Measurements from ENCODE around the gene WHAMM.
"Not testable (repeated sequence)": the region's sequence is repeated elsewhere in the genome, so short reads cannot be mapped to it uniquely, and the experiment has no call there.

Gene WHAMM

DNA sequence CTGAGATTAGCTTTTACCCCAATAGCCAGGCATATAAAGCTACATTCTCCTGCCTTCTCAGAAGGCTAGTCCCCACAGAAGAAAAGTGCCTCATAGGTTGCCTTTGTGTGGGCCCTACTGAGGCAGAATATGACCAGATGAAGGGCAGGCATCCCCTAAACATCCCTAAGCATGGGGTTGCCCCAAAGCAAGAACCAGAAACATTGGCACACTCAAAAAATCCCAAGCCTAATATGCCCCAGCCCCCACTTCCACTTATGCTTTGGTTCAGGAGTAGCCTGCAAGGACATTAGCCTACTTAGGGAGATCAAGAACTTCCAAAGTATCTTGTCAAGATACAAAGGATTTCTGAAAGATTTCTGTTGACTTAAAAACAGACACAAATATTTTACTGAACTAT is 29.7 kb downstream of the WHAMM start:
- DNase-seq (ENCODE audit: low read depth): no peak

DNA sequence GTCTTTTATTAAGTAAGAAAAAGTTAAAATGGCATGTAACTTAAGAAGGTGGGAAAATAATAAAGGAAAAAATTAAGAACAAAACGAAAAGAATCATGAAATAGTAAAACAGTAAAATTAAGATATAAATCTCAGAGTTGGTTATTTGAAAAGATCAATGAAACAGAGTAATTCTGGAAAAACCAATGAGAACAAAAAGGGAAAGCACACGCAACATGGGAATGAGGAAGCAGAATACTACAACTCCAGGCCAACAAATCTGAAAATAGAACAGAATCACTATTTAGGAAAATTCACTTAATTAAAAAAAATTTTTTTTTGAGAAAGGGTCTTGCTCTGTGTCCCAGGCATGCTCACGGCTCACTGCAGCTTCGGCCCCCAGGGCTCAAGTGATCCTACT is 30.7 kb downstream of the WHAMM start:
- DNase-seq (ENCODE audit: low read depth): no peak

DNA sequence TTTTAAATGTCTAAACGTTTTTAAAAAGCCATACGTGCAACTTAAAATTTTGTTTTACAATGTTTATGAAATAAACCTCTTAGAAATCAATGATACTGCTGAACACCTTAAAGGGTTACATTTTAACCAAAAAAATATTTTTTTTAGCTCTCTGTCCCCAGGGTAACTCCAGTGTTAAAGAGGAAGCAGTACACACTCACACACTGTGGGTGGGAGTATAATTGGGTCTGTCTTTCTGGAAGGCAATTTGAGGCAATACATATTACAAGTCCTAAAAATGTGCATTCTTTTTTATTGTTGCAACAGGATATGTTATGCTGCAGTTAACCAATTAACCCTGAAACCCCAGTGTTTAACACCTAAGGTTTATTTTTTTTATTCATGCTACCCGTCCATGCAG is 34.1 kb downstream of the WHAMM start:
- no peak for DNase-seq (ENCODE audit: low read depth)

DNA sequence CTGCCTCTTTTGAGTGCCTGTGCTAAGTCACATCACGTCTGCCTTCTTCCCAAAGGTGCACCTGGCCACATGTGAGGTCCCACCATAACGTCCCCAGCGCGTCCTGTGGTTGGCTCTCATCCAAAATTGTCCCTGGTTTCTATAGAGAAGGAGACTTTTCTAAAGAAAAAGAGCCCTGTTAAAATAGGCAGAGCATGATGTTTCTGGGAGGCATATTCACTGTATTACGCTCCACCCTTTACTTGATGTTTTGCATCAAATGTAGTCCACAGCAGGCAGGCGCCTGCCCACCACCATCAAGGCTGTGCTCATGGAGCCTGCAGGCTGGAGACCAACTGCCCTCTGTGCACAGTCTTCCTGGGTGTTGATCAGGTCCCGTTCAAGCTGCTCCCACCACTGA is 36.3 kb downstream of the WHAMM start:
- DNase-seq (ENCODE audit: low read depth): no peak

DNA sequence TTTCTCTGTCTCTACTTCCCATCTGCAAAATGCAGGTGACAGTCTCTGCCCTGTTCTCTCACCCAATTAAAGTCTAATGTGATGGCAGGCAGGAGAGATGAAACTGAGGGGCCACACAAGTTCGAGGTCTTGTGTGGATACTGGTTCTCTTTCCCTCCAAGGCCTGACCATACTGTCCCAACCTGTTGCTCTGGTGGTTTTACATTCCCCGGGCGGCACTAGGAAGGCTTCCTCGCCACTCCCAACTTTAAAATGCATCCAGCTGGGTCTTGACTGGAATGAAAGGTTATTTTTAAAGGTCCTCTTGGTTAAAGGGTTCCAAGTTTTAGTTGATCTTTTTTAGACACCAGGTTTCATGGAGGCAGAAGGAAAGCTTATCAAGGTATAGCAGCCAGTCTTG is 37.2 kb downstream of the WHAMM start:
- no peak for DNase-seq (ENCODE audit: low read depth)

DNA sequence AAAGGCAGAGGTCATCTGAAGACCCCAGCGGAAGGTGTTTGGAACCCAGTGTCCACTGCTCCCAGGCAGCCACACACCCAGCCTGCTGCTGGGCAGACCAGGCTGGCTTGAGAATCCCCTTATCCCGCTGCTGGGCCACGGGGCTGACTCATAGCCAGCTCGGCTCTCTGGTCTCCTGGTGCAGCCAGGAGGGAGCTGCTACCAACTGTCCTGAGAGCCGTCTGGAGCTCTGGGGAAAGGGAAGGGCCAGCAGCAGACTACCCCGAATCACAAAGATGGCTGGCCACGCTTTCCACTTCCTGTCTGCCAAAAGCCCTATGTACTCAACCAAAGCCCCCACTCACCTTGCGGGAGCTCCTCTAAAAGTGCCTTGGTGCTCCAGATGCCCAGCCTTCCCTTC is 38.3 kb downstream of the WHAMM start:
- DNase-seq (ENCODE audit: low read depth): no peak

DNA sequence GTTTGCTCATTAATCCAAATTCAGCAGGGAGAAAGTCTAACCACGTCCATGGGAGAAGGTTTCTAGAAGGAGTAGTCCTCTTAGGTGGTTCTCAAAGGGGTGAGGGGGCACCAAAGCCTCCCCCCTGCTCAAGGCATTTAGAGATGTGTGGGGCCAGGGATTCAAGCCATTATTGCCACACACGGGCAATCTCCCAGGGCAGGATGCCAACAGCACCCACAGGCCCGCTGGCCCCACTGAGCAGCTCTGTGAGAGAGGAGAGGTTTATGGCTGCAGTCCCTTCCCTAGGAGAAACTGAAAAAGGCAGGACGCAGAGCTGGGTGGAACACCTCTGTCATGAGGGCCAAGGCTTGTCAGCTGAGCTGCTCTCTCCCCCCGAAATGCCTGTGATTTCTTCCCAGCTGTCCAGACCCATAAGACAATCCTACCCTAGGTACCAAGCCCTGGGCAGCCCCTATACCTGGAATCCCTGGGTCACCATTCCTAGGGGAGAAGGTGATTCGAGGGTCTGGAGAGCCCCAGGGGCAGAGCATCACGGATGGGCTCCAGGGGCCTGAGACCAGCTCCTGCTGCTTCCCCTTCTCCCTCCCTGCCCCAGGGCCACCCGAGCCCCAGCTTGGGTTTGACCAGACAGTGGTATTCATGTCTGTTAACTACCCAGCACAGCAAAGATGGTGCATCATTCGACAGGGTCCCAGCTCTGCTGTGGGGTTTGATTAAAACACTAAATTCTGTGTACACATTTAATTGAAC is 39.0 kb downstream of the WHAMM start:
- DNase-seq (ENCODE audit: low read depth): no peak

DNA sequence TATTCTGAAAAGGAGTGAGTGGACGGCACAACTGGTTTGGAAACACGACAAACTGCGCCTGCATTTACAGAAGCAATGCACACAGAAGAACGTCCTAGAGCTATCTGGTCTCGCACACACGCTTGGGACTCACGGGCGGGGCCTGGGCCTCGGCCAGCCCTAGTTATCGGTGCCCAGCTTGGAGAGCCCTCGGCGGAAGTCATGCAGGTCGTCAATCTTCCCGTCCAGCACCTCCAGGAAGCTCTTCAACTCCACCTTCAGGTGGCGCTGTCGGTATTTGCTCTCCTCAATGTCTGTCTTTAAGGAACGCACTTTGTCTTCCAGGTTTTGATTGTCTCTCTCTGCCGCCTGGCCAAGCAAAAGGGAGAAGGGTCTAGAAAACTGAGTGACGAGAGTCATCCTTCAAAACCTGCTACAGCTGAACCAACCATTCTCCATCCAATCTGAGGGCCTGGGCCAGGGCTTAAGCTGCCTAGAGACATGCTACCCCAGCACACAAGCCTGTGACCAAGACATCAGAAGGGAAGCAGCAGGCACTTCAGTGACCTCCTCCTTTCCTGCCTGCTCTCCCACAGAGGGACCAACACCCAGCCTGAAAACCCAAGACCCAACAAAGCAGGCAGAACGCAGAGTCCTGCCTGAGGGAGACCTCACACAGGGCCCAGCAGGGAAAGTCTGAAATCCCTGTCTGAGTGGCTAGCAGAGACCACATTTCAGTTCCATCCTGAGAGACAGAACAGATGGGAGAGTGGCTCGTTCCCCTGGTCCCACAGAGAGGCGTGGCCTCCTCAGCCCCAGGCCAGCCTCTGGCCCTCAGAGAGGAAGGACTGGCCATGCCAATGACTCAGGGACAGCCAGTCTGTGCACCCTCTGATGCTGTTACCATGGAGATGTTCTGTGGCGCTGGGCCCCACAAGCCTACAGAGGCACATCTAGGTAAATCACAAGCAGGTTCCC is 40.4 kb downstream of the WHAMM start:
- peak; percentile 72 for DNase-seq (ENCODE audit: low read depth)

DNA sequence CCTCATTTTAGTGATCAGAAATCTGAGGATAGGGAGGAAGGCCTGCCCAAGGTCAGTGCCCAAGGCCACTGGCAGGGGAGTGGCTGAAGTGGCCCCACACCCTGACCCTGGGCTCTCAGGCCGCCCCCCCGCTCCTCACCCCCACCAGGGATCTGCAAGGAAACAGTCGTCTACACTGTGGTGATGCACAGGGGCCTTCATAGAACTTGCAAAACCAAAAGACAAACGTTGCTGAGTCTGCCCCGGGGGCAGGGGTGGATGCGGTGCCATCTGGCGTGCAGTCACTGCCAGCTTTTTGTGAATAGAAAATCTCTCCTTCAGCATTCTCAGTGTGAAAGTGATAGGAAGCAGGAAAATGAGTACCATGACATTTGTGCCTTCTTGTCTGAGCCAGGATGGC is 41.3 kb downstream of the WHAMM start:
- DNase-seq (ENCODE audit: low read depth): no peak

DNA sequence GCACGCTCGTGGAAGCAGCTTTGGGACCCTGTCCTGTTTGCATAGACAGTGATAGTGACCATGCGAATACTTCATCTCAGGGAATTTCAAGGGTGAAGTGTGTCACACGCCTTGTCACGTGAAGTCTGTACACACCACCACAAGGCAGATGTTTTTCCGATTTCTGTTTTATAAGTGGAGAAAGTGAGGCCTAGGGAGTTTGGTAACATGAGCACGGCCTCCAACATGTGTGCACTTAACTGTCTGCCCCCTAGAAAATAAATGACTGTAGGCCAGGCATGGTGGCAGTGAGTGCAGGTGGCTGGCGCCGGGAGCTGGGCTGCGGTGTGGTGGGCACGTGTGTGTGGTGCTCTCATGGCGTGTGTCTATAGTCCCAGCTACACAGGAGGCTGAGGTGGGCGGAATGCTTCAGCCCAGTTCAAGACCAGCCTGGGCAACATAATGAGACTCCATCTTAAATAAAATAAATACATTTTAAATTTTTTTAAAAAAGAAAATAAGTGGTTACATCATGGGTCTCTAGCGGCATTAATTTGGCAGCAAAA is 42.0 kb downstream of the WHAMM start:
- no peak for DNase-seq (ENCODE audit: low read depth)

DNA sequence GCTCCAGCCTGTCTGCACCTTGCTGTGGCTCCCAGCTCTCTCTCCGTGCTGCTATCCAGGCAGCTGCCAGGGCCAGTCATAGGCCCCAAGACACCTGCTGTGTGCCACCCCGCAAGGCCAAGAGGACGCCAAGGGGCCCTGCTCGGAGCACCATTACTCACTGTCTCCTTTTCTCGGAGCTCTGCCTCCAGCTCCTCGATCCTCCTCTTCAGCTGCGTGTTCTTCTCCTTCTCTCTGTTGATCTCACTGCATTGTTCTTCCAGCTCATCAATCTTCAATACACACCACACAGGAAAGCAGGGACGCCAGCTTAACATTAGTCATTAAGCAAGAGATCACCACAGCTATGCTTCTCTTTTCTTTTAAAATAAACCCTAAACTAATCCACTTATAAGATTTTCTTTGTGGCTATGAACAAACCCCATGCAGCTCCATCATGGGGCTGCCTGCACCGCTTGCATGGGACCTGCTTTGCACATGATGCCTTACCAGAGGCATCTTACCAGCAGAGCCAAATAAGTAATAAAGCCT is 42.6 kb downstream of the WHAMM start:
- DNase-seq (ENCODE audit: low read depth): no peak

DNA sequence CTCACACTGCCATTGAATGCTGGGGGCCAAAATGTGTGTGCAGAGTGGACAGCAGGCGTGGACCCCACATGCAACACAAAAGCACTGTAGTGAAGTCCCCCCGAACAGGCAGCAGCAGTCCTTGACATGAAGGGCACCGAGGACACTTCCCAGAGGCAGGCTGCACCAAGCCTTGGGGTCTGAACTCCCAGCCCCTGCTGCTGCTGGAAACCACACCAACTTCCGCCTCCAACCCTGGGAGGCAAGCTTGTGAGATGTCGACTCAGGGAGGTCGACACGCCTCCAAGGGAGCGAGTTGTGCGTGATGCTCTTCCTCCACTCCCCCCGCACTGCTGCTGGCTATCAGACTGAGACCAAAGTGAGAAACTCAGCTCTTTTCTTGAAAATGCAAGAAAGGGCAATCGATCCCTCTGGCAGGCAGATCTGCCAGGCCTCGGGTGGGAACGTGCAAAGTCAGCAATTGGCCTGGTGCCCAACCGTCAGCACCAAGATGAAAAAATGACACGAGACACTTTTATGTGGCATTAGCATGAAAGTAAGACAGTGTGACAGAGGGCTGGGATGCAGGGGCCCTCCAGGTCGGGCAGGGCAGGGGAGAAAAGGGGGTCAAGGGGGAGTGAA is 43.6 kb downstream of the WHAMM start:
- DNase-seq (ENCODE audit: low read depth): no peak

DNA sequence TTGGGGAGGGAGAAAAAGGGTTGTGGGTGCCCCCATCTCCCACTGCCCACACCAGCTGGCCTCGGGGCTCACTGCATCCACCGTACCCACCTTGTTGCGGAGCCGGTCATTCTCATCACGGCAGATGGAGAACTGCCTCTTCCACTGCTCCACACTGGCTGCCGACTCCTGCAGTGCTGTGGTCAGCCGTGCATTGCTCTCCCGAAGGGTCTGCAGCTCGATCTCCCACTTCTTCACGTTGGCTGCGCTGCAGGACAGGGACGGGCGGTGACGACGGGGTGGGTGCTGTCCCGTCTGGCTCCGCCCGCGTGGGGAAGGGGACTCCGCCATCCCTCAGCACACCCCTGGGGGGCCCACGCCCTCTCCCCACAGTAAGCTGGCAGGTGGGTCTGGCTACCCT is 45.1 kb downstream of the WHAMM start:
- DNase-seq (ENCODE audit: low read depth): no peak

DNA sequence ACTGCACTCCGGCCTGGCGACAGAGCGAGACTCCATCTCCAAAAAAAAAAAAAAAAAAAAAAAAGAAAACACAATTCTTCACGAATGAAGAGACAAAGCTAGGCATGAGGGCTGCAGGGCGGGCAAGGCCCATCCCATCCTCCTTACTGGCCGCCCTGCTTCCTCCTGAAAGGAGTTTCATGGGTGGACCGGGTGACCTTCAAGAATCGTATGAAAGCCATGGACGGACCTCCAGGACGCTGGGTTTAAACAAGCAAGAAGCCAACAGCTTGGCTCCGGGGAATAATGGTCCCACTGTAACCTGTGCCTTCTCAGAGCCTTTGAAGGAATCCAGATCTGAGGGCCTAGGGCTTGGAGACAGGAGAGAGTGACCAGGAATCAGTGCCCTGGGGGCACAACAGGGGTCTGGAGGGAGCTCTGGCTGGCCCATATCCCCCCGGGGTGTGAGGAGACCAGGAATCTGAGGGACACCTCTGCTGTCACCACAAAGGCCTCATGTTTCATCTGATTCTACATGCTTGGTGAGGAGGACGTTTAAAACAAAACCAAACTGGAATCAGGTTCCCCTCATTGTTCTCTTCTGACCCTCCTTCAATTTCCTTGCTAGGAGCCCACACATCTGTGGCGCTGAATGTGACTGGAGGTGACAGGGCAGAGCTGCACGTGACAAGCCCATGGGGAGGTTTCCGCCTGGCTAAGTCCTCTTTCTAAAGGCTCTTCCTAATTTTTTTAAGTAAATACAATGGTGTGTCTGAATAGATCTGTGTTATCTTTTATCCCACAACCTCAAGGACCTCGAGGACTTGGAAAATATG is 46.1 kb downstream of the WHAMM start:
- no peak for DNase-seq (ENCODE audit: low read depth)

DNA sequence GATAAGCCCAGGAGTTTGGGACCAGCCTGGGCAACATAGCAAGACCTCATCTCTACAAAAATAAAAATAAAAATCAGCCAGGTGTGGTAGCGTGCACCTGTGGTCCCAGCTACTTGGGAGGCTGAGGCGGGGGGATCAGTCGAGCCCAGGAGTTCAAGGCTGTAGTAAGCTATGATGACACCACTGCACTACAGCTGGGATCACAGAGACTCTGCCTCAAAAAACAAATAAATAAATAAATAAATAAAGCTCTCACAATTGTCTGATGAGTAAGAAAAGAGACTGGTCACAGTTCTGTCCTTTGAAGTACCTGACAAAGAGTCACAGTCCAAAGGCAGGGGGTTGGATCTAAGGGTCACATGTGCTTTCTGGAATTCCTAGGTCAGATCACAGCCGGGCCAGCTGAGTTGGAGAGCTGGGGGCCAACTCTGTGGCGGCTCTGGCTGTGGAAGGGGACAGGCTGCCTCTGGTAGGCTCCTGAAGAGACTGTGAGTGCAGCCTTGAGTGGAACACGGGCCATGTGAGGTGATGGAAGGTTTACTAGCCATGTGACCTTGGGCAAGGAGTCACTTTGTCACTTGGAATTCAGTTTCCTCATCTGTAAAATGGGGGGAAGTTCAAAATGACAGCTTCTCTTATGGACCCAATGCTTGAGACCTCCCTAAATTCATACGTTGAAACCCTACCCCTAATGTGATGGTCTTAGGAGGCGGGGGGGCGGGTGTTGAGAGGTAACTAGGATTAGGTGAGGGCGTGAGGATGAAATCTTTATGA is 47.2 kb downstream of the WHAMM start:
- DNase-seq (ENCODE audit: low read depth): no peak

DNA sequence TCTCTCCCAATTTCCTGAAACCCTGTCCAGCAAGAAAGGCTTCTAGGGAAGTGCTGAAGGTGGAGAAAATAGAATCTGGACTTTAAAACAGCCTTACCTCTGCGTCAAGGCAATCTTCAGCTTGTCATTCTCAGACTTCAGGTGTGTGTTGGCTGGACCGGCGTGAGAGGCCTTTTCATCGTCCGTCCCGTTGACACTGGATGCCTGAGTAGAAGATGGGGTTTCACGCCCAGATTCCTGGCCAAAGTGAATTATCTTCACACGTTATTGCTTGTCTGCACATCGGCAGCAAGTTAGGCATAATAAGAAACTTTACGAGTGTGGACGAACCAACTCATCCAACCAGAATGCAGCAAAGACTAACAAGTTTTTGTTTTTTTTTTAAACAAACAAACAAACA is 49.5 kb downstream of the WHAMM start:
- no peak for DNase-seq (ENCODE audit: low read depth)

DNA sequence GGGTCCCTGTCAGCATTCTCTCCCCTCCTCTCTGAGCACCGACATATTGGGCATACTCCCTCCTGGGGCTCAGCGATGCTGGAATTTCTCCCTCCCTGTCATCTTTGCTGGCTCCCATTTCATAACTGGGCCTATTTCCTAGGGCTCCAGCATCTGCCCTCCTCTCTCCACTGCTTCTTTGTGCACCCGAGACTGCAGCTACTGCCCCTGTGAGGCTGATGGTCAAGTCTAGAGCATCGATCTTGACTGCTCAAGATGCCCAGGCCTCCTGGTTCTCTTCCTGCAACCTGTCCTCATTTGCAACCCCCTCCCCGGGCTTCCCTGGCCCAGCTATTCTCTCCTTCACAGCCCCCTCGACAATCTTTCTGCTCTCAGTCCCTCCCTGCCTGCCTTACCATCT is 53.5 kb downstream of the WHAMM start:
- DNase-seq (ENCODE audit: low read depth): no peak

DNA sequence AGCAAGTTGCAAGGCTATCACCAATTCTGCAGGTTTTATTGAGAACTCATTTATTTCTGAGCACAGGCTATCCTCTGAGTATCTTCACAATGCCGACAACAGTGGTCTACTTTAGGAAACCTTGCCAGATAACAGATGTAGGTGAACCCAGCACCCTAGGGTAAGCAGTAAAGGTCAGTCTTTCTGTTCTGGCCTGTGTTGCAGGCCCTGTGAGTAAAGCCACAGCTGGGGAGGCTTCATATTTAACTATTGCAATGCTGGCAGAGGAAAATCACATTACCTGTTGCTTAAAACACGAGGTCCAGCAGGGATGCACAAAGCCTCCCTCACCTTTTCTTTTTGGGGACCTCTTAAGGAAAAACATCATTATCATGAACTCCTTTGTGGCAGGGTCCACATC is 55.5 kb downstream of the WHAMM start:
- no peak for DNase-seq (ENCODE audit: low read depth)

DNA sequence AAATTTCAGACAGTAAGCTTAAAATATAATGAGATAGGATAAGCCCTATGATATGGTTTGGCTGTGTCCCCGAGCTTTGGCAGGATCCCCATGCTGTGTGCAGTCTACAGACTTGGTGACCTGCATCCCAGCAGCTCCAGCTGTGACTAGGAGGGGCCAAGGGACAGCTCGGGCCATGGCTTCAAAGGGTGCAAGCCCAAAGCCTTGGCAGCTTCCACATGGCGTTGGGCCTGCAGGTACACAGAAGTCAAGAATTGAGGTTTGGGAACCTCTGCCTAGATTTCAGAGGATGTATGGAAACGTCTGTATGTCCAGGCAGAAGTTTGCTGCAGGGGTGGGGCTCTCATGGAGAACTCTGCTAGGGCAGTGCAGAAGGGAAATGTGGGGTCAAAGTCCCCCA is 56.2 kb downstream of the WHAMM start:
- DNase-seq (ENCODE audit: low read depth): not testable (repeated sequence)

DNA sequence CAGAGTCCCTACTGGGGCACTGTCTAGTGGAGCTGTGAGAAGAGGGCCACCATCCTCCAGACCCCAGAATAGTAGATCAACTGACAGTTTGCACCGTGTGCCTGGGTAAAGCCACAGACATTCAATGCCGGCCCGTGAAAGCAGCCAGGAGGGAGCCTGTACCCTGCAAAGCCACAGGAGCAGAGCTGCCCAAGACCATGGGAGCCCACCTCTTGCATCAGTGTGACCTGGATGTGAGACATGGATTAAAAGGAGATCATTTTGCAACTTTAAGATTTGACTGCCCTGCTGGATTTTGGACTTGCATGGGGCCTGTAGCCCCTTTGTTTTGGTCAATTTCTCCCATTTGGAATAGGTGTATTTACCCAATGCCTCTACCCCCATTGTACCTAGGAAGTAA is 56.6 kb downstream of the WHAMM start:
- DNase-seq (ENCODE audit: low read depth): not testable (repeated sequence)
